ENCODE data around the gene CTNNB1. TPM values are rescaled to one million over a fixed set of nuclear protein-coding genes. Genes with fewer than 3 reads are reported as not detected.
A peak's percentile ranks its signal among the peaks of the same experiment; 100 is the strongest.

Gene CTNNB1
- polyA plus RNA-seq, result 100 to 1,000 TPM in 1 of 2 donors, 10 to 100 TPM in 1; 54.1 to 117 TPM

DNA sequence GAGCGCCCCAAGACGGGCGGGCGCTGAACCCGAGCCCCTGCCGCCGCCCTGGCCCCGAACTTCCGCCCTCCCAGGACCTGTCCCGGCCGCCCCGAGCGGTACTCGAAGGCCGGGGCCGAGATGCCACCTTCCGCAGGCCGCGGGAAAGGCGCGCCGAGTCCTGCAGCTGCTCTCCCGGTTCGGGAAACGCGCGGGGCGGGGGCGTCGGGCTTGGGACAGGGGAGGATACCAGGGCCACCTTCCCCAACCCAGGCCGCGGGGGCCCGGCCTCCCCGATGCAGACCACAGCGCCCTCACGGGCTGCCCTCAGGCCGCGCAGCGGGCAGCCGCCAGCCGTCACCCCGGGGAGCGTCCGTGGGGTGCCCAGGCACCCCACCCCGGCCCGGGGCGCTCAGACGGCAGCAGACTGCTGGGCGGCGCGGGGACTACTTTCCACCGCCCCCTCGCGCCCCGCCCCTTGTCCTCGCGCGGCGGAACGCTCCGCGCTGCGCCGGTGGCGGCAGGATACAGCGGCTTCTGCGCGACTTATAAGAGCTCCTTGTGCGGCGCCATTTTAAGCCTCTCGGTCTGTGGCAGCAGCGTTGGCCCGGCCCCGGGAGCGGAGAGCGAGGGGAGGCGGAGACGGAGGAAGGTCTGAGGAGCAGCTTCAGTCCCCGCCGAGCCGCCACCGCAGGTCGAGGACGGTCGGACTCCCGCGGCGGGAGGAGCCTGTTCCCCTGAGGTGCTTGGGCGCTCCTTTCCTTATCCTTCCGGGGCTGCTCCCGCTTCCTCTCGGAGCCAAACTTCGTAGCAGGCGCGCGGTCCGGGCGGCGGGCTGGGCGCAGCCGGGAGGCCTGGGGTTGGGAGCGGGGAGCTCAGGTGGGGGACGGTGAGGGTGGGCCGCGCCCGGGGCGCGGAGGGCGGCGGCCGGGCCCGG lies at the start of gene CTNNB1:
CTNNB1 (plus strand) TSS at position 556 of the 916 bp plus-strand sequence. CDS start 24,564 bp downstream, outside the sequence.
- Histone ChIP-seq H3K4me1 (ENCODE audit: control insufficient read depth in 2 of 2, insufficient read depth in 2 of 2, low read length in 1 of 2) (no peaks in the 10 kb centered on the region), H3K27me3 (ENCODE audit: control insufficient read depth in 1 of 2, insufficient read depth in 2 of 2, low read length in 2 of 2) (no peaks in the 10 kb centered on the region), H3K4me3 (ENCODE audit: low read depth in 1 of 2, low read length in 2 of 2) (peak within 1 kb of the TSS; percentile 90 to 100), H3K27ac (ENCODE audit: low read depth in 2 of 2, low read length in 1 of 2) (peak within 1 kb of the TSS; percentile 98 to 100), H3K9me3 (ENCODE audit: control insufficient read depth in 2 of 2, insufficient read depth in 1 of 2, low read depth in 1 of 2, low read length in 1 of 2) (no peaks in the 10 kb centered on the region), H3K36me3 (ENCODE audit: control insufficient read depth in 2 of 2, insufficient read depth in 2 of 2, low read length in 1 of 2) (no peaks in the 10 kb centered on the region)
- 1% methylated on average over 91 to 112 of the region's 112 CpGs for WGBS, 2 donors

DNA sequence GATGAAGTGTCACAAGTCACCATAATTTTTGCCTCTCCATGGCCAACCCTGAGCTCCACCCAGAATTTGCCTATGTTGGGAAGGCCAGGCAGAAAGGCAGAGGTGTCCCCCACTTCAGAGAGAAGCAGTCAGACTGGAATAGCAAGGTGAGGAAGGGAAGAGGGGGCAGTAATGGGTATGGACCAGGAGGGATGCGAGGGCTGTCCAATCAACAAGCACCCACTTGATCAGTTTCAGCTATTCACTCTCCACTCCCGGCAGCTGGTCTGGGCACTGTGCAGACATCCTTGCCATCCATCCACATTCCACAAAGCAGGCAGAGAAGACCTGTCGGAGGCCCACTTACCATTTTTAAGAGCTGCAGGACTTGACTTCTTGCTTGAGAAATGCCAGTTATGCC lies 43.5 kb upstream of the CTNNB1 start:
- WGBS, 2 donors, result 84 to 86% methylated on average over 3 of the region's 3 CpGs
- Histone ChIP-seq H3K36me3 (ENCODE audit: control insufficient read depth in 2 of 2, insufficient read depth in 2 of 2, low read length in 1 of 2) (no peaks in the 10 kb centered on the region), H3K27ac (ENCODE audit: low read depth in 2 of 2, low read length in 1 of 2) (no peak overlapping the region), H3K4me3 (ENCODE audit: low read depth in 1 of 2, low read length in 2 of 2) (no peak overlapping the region), H3K27me3 (ENCODE audit: control insufficient read depth in 1 of 2, insufficient read depth in 2 of 2, low read length in 2 of 2) (no peaks in the 10 kb centered on the region), H3K4me1 (ENCODE audit: control insufficient read depth in 2 of 2, insufficient read depth in 2 of 2, low read length in 1 of 2) (no peaks in the 10 kb centered on the region), H3K9me3 (ENCODE audit: control insufficient read depth in 2 of 2, insufficient read depth in 1 of 2, low read depth in 1 of 2, low read length in 1 of 2) (no peaks in the 10 kb centered on the region)

DNA sequence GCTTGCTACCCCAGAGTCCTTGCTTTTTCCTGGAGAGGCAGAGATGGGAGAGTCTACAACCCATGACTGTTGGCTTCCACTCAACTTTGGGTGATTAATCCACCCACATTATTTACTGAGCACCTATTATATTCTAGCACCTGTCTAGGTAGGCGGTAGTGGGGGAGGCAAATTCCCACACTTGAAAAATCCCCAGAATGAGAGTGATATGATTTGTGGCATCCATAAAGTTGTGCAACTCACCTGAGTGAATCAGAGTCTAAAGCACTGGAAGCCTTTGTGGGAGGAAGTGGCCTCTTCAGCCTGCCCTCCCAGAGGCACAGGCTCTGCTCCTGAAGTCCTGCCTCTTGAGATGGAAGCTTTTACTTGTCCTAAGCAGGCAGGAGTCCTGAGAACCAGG lies 40.4 kb upstream of the CTNNB1 start:
- H3K27ac ChIP-seq (ENCODE audit: low read depth in 2 of 2, low read length in 1 of 2), result no peak overlapping the region
- H3K36me3 ChIP-seq (ENCODE audit: control insufficient read depth in 2 of 2, insufficient read depth in 2 of 2, low read length in 1 of 2), result no peaks in the 10 kb centered on the region
- no peaks in the 10 kb centered on the region for H3K4me1 ChIP-seq (ENCODE audit: control insufficient read depth in 2 of 2, insufficient read depth in 2 of 2, low read length in 1 of 2)
- no peaks in the 10 kb centered on the region for H3K9me3 ChIP-seq (ENCODE audit: control insufficient read depth in 2 of 2, insufficient read depth in 1 of 2, low read depth in 1 of 2, low read length in 1 of 2)
- no peak overlapping the region for H3K4me3 ChIP-seq (ENCODE audit: low read depth in 1 of 2, low read length in 2 of 2)
- WGBS, 2 donors, result 51 to 60% methylated on average over 1 of the region's 1 CpG
- no peaks in the 10 kb centered on the region for H3K27me3 ChIP-seq (ENCODE audit: control insufficient read depth in 1 of 2, insufficient read depth in 2 of 2, low read length in 2 of 2)

DNA sequence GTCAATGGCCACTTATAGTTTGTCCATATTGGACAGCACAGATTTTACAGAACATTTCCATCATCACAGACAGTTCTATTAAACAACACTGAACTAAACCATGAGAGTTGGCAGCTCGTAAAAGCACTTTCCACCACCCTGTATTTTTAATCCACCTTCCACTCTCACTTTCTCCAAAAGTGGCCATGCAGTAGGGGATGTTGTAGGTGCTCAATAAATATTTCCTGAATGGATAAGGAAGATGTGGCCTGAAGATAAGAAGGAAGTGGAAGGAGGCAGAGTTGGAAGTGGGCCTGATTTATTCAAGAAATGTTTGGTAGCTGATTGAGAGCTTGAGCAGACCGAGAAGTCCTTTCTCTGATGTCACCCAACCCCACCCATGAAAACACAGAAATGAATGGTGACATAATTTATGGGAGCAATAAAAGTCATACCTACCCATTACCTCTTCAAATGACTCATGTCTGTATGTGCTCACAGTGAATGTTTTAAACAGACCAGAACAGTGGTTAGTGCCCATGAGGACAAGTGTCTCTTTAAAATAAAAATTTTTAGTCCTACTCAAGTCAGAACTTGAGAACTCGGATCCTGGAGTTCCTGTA lies 39.6 kb upstream of the CTNNB1 start:
- H3K27ac ChIP-seq (ENCODE audit: low read depth in 2 of 2, low read length in 1 of 2), result no peak overlapping the region
- H3K4me3 ChIP-seq (ENCODE audit: low read depth in 1 of 2, low read length in 2 of 2), result no peak overlapping the region
- no peaks in the 10 kb centered on the region for H3K27me3 ChIP-seq (ENCODE audit: control insufficient read depth in 1 of 2, insufficient read depth in 2 of 2, low read length in 2 of 2)
- H3K4me1 ChIP-seq (ENCODE audit: control insufficient read depth in 2 of 2, insufficient read depth in 2 of 2, low read length in 1 of 2), result no peaks in the 10 kb centered on the region
- no peaks in the 10 kb centered on the region for H3K9me3 ChIP-seq (ENCODE audit: control insufficient read depth in 2 of 2, insufficient read depth in 1 of 2, low read depth in 1 of 2, low read length in 1 of 2)
- no peaks in the 10 kb centered on the region for H3K36me3 ChIP-seq (ENCODE audit: control insufficient read depth in 2 of 2, insufficient read depth in 2 of 2, low read length in 1 of 2)
- WGBS, 2 donors, result 68 to 74% methylated on average over 3 of the region's 3 CpGs

DNA sequence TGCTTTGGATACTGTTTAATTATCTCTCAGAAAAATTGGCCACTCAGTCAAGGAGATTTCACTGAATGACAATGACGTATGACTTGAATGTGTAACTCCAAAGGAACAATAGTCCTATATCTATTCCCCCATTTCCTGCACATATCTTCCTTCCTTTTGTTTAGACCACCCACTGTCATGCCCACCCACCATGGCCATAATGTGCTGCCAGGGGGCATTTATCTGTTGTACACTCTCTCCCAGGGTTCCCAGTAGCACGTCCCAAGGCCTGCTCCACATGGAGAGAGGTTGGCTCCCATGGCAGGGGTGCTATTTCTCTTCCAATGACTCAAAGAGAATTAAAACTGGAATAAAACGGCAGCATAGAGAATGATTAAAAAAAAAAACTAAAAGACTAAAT lies 36.8 kb upstream of the CTNNB1 start:
- WGBS, 2 donors, result 93 to 96% methylated on average over 3 of the region's 3 CpGs
- Histone ChIP-seq H3K27me3 (ENCODE audit: control insufficient read depth in 1 of 2, insufficient read depth in 2 of 2, low read length in 2 of 2) (no peaks in the 10 kb centered on the region), H3K4me3 (ENCODE audit: low read depth in 1 of 2, low read length in 2 of 2) (no peak overlapping the region), H3K27ac (ENCODE audit: low read depth in 2 of 2, low read length in 1 of 2) (no peak overlapping the region), H3K4me1 (ENCODE audit: control insufficient read depth in 2 of 2, insufficient read depth in 2 of 2, low read length in 1 of 2) (no peaks in the 10 kb centered on the region), H3K36me3 (ENCODE audit: control insufficient read depth in 2 of 2, insufficient read depth in 2 of 2, low read length in 1 of 2) (no peaks in the 10 kb centered on the region), H3K9me3 (ENCODE audit: control insufficient read depth in 2 of 2, insufficient read depth in 1 of 2, low read depth in 1 of 2, low read length in 1 of 2) (no peaks in the 10 kb centered on the region)

DNA sequence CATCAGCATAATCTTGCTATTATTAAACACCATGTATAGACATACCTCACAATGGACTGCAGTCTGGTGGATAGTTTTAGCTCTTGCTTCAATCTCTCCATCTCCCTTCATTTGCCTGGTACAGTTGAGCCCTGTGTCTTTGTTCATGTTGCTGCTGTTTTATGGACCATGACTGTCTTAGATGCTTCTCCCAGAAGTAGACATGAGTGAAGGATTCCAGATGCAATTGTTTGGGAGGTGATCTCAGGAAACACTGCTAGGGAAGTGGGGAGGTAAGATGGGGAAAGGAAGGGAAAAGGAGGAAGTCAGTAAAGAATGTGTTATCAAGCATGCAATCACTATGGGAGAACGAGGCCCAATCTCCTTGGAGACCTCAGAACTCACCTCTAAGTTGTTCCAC lies 36.3 kb upstream of the CTNNB1 start:
- WGBS, 2 donors, result 67 to 68% methylated on average over 1 of the region's 1 CpG
- Histone ChIP-seq H3K4me1 (ENCODE audit: control insufficient read depth in 2 of 2, insufficient read depth in 2 of 2, low read length in 1 of 2) (no peaks in the 10 kb centered on the region), H3K4me3 (ENCODE audit: low read depth in 1 of 2, low read length in 2 of 2) (no peak overlapping the region), H3K36me3 (ENCODE audit: control insufficient read depth in 2 of 2, insufficient read depth in 2 of 2, low read length in 1 of 2) (no peaks in the 10 kb centered on the region), H3K27ac (ENCODE audit: low read depth in 2 of 2, low read length in 1 of 2) (no peak overlapping the region), H3K27me3 (ENCODE audit: control insufficient read depth in 1 of 2, insufficient read depth in 2 of 2, low read length in 2 of 2) (no peaks in the 10 kb centered on the region), H3K9me3 (ENCODE audit: control insufficient read depth in 2 of 2, insufficient read depth in 1 of 2, low read depth in 1 of 2, low read length in 1 of 2) (no peaks in the 10 kb centered on the region)

DNA sequence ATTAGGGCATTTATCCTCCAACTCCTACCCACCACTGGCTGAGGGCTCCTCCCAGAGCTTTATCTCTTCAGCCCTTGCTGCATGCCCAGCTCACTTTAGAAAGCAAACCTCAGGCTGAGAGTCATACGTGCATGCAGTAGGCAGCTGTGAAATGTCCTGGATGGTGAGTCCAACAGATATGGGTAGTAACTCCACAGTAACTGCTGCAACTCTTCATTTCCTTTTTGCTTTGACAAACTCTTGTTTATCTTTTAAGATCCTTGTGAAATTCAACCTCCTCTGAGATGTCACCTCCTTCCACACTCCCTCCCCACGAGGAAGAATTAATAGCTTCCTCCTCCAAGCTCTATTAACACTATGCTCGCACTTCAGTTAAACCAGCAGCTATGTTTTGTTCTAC lies 35.9 kb upstream of the CTNNB1 start:
- Histone ChIP-seq H3K27me3 (ENCODE audit: control insufficient read depth in 1 of 2, insufficient read depth in 2 of 2, low read length in 2 of 2) (no peaks in the 10 kb centered on the region), H3K27ac (ENCODE audit: low read depth in 2 of 2, low read length in 1 of 2) (no peak overlapping the region), H3K4me1 (ENCODE audit: control insufficient read depth in 2 of 2, insufficient read depth in 2 of 2, low read length in 1 of 2) (no peaks in the 10 kb centered on the region), H3K9me3 (ENCODE audit: control insufficient read depth in 2 of 2, insufficient read depth in 1 of 2, low read depth in 1 of 2, low read length in 1 of 2) (no peaks in the 10 kb centered on the region), H3K36me3 (ENCODE audit: control insufficient read depth in 2 of 2, insufficient read depth in 2 of 2, low read length in 1 of 2) (no peaks in the 10 kb centered on the region), H3K4me3 (ENCODE audit: low read depth in 1 of 2, low read length in 2 of 2) (no peak overlapping the region)
- WGBS, 2 donors, result 62 to 70% methylated on average over 3 of the region's 3 CpGs

DNA sequence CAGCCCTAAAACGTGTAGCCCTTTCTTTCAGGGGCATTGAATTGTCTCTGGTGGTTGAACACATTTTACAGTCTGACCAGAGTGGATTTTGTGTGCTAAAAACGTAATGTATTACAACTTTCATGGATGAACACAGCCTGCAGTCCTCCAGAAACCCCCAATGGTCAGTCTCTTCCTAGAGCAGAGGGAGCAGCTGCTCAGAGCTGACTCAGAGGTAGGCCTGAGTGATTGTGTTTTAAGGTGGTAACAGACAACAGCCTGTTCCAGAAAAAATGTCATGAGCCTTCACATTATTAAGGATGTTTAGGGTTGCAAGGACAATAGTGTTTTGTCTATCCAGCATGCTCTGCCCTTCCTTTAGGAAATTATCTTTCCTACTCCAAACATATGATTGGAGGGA lies 34.5 kb upstream of the CTNNB1 start:
- Histone ChIP-seq H3K27ac (ENCODE audit: low read depth in 2 of 2, low read length in 1 of 2) (no peak overlapping the region), H3K4me3 (ENCODE audit: low read depth in 1 of 2, low read length in 2 of 2) (no peak overlapping the region), H3K9me3 (ENCODE audit: control insufficient read depth in 2 of 2, insufficient read depth in 1 of 2, low read depth in 1 of 2, low read length in 1 of 2) (no peaks in the 10 kb centered on the region), H3K27me3 (ENCODE audit: control insufficient read depth in 1 of 2, insufficient read depth in 2 of 2, low read length in 2 of 2) (no peaks in the 10 kb centered on the region), H3K4me1 (ENCODE audit: control insufficient read depth in 2 of 2, insufficient read depth in 2 of 2, low read length in 1 of 2) (no peaks in the 10 kb centered on the region), H3K36me3 (ENCODE audit: control insufficient read depth in 2 of 2, insufficient read depth in 2 of 2, low read length in 1 of 2) (no peaks in the 10 kb centered on the region)
- 54 to 62% methylated on average over 2 of the region's 2 CpGs for WGBS, 2 donors

DNA sequence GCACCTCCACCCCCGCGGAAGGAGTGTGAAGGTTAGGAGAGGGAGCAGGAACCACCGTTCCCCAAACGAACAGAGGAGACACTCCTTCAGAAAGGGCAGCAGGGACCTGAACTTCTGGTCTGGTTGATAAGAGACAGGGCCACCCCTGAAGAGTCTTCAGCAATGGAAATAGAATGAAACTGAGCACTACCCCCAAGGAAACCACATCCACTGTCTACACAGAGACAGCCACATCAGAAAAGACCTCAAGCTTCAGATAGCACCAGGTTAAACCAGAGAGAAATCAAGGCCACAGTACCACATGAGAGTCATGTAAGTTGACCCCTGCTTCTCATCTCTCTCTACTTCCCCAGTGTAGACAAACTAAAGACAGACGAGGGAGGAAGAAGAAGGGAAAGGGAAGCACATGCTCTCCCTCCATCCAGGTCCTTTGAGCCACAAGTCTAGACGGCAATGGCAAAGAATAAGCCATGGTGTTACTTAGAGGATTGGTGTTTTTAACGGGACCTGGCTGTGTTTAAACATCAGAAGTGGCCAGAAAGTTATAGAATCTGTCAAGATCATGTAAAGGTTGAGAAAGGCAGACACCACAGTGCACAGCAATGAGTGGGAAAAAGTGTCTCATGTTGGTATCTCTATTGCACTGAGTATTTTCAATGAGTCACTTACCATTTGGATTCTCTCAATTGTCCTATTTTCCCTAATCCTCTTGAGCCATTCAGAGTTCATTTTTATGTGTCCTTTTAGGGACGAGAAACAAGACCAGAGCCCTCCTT lies 31.4 kb upstream of the CTNNB1 start:
- H3K27ac ChIP-seq (ENCODE audit: low read depth in 2 of 2, low read length in 1 of 2), result no peak overlapping the region
- WGBS, 2 donors, result 77 to 78% methylated on average over 8 of the region's 8 CpGs

More for the DNA sequence above, 31.4 kb upstream of the CTNNB1 start:
- Histone ChIP-seq H3K27me3 (ENCODE audit: control insufficient read depth in 1 of 2, insufficient read depth in 2 of 2, low read length in 2 of 2) (no peaks in the 10 kb centered on the region), H3K9me3 (ENCODE audit: control insufficient read depth in 2 of 2, insufficient read depth in 1 of 2, low read depth in 1 of 2, low read length in 1 of 2) (no peaks in the 10 kb centered on the region), H3K4me3 (ENCODE audit: low read depth in 1 of 2, low read length in 2 of 2) (no peak overlapping the region), H3K4me1 (ENCODE audit: control insufficient read depth in 2 of 2, insufficient read depth in 2 of 2, low read length in 1 of 2) (no peaks in the 10 kb centered on the region), H3K36me3 (ENCODE audit: control insufficient read depth in 2 of 2, insufficient read depth in 2 of 2, low read length in 1 of 2) (no peaks in the 10 kb centered on the region)

All from esophagus (tissue), 2 donors.